Femur (tissue), 1 donor: ENCODE measurements around the gene SPDYE16.
A peak's percentile ranks its signal among the peaks of the same experiment; 100 is the strongest.
"Not testable (repeated sequence)": the region's sequence is repeated elsewhere in the genome, so short reads cannot be mapped to it uniquely, and the experiment has no call there.

ENCODE experiments used
- DNase-seq: peaks from one replicate; pipeline ENCODE4 v3.0.0-alpha.2; 2017

SPDYE16 gene, protein sequence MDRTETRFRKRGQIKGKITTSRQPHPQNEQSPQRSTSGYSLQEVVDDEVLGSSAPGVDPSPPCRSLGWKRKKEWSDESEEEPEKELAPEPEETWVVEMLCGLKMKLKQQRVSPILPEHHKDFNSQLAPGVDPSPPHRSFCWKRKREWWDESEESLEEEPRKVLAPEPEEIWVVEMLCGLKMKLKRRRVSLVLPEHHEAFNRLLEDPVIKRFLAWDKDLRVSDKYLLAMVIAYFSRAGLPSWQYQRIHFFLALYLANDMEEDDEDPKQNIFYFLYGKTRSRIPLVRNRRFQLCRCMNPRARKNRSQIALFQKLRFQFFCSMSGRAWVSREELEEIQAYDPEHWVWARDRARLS

DNA sequence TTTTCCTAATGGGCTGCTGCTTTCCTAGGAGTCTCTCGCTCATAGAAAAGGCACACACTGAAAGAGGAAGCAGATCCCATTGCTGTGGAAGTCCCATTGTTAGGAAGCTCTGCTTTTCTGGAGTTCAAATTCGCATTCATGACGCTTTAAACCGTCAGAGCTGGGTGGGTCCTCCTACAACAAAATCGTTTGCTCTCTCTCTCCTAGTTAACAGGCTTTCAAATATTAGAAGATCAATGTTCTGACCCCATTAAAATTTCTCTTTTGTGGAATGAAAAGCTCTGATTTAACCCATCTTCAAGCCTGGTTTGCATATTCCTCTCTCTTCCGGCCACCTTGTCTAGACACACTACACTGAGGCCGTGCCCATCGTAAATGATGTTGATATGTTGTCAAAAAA lies at the start of gene SPDYE16:
Gene SPDYE16, minus strand, starts transcription at position 101 of the 400 bp plus-strand sequence. CDS start 1,838 bp downstream, outside the sequence.
- DNase-seq, result not testable (repeated sequence)

DNA sequence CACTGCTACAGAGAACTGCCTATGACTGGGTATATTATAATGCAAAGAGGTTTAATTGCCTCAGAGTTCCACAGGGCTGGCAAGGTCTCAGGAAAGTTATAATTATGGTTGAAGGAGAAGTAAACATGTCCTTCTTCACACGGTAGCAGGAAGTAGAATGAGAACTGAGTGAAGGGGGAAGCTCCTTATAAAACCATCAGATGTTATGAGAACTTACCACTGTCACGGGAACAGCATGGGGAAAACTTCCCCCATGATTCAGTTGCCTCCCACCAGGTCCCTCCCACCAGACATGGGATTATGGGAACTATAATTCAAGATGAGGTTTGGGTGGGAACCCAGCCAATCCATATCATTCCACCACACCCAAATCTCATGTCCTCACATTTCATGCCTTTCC lies 49.6 kb upstream of the SPDYE16 start:
- DNase-seq, result not testable (repeated sequence)

DNA sequence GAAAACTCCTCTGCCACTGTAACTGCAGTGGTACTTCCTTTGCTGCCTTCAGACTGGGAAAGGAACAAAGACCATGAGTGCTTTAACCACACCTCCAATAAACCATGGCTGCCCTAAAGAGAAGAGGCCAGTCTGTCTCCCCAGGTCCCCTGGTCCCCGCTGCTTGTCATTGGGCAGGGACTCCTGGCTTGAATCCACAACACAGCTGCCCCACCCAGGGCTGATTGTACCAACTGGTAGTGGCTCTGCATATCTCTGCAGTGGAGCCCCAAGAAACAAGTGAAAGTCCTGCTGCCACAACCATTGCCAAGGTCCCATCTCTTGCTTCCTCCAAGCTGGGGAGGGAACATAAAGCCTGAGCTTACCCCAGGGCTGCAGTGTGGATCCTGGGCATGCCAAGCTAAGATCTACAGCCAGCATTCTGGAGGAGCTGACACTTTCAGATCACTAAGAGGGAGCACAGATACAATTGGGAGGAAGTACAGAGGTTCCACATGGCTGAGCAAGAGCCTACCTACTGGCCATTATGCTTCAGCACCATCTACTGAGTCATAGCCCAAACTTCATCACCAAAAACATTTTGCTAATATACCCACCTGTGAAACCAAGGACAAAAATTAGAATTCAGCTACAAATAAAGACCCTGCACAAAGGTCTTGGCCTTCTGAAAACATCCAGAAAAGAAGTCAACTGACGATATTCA lies 48.7 kb upstream of the SPDYE16 start:
- not testable (repeated sequence) for DNase-seq

DNA sequence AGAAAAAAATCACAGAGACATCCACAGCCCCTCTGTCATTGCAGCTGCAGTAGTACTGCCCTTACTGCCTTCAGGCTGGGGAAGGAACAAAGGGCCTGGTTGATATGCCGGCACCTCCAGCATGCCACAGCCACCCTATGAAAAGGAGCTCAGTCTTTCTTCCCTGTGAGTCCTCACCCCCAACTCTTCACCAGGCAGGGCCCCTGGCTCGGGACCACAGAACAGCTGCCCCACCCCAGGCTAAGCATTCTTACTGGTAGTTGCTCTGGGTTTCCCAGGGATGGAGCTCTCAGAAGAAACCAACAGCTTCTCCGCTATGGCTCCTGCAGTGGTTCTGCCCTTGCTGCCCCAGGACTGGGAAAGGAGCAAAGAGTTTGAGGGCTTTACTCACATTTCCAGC lies 47.9 kb upstream of the SPDYE16 start:
- DNase-seq, result not testable (repeated sequence)

DNA sequence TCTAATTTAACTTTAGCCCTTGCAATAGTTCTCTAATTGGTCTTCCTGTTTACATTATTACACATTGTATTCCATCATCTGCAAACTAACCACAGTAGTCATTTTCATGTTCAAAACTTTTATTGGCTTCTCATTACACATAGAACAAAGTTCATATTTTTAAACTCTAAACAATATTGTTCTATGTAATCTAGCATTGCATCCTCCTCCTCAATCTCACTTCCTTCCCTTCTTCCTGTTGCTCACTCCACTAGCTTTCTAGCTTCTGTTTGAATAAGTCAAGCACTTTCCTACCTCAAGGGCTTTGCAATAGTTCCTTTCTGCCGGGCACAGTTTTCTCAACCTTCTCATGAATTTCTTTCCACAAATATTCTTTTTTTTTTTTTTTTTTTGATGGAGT lies 45.5 kb upstream of the SPDYE16 start:
- DNase-seq, result not testable (repeated sequence)

DNA sequence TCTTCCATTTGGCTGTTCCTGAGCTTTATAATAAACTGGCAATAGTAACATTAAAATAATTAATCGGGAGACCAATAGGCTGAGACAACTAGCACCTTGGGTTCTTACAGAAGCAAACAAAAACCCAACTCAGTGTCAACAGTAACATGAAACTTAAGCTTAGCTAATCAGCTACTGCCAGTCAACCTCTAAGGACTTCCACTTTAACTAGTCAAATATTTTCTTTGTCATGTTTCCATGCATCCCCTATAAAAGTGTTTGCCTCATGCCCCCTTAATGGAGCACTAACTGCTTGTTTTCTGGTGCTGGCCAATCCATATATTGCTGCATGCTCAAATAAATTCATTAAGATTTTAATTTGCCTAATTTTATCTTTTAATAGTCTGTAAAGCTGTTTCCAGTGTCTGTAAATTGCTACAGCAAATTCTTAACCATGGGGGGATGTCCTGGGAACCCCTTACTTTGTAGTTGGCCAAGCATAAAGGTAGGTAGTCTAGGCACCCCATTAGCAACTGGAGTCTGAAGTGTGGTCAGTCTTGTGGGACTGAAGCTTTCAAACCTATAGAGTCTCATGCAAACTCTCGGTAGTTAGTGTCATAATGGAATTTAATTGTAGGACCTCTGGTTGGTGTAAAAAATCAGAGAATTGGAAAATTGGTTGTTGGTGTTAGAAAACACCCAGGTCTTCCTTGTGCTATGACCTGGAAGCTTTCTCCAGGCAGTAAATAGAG lies 43.7 kb upstream of the SPDYE16 start:
- not testable (repeated sequence) for DNase-seq

DNA sequence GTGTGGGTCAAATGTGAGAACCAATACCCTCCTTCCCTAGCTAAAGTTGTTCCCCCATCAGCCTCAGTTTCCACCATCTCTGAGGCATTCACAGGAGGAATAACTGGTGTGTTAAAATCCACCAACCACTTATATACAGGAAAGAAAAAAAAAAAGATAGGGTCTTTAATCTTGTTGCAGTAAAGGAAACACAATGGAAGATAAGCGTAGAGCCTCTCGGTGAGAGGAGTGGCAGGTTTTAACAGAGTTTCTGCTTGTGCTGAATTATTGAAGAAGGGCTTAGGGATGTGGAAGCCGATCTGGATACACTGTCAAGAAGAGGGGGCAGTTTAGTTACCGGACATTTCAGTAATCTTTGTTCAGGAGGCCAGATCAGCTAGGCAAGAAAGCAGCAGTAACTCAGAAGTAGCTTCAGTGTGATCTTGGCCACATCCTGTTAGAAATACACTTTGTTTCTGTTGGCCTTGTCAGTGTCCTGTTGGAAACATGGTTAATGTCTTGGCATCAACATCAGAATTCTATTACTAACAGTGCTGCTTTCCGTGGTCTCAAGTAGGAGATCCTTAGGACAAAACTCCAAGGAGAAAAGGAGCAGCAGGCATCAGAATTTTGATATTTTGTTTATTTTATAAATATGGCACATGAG lies 40.7 kb upstream of the SPDYE16 start:
- peak; percentile 37 for DNase-seq

DNA sequence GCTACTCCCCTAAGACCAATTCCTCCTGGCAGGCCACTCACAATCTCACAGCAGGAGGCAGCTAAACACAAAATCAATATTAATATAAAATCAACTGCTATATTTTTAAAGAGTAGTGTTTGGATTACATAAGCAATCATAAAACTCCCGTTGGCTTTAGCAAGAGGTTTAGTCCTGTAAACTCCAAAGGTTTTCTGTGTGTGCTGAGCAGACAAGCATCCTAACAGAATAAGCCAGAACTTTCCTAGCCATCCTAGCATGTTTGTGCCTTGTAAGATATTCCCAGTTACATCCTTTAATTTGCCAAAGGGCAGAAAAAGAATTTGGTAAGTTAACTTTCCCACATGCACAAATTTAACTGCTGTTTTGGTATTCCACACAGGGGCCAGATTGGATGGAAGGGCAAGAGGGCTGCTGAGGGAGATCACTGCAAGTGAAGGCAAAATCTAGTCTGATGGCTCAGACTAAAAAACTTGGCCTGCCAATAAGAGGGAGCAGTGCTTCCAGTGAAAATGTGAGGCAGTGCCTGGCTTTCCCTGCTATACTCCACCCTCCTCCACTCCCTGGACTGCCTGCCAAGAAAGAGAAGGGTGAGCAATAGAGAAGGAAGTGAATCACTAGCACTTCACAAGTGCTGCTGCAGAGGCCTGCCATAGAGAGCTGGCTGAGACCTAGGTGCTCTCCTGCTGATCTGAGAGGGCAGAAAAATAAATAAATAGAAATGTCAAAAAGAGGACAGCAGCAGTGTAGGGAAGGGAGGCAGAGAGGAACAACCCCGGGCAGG lies 39.9 kb upstream of the SPDYE16 start:
- DNase-seq, result peak; percentile 84

DNA sequence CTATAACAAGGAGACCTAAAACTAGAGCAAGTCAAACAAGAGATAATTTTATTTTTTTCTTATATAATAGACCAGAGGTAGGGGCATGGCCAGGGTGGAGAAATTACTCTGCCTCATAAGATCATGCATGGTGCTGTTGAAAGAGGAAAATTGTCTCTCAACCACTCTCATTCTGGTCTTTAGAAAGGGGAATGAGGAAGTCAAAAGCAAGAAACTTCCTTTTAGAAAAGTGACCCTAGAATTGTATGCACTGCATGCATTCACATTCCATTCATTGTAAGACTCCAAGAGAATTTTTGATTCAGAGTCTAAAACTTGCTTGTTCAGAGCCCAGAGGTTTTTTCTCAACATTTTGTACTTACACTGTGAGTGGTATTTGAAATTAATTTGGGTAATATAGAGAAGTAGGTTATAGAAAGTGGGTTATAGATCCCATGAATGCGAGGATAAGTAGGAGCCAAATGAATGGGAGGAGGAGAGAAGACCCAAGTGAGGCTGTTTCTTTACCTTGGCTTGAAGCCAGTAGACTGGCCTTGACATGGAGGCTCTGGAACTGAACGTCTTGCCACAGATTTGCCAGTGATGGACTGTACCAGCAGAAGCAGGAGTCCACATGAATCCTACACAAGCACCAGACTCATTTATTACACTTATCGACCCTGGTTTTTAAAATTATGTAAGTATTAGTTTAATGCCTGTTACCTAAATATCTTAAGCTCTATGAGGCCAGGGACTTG lies 33.0 kb upstream of the SPDYE16 start:
- DNase-seq, result not testable (repeated sequence)

DNA sequence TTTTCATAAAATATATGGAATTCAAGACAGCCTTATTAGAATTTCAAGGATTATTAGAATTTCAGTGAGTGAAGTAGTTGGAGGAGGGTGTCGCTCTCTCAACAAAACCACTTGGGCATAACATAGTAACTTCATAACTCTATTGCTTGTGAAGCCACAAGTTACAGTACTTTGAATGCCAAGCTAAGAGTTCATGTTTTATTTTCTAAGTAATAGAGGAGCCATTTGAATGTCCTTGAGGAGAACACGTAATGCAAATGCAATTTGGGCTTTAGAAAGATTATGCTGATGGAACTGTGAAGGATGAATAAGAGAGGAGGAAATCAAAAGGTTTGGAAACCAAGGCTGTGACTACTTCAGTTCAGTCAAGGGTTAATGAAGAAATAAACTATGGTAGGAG lies 32.3 kb upstream of the SPDYE16 start:
- not testable (repeated sequence) for DNase-seq

DNA sequence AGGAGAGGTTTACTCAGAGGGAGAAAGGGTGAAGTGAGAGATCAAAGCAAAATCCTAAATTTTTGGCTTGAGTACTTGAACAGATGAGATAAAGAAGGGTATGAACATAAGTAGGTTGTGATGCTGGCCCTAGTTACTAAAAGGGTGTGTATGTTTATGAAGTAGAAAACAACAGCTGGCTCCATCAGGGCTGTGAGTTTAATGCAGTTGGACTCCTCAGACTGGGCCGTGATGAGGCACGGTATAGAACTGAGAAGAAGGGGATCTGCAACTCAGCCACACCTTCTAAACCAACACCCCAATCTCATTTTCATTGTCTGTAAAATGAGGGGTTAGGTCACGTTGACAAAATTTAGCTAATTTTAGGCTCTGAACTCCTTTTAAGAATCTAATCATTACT lies 29.2 kb upstream of the SPDYE16 start:
- DNase-seq, result not testable (repeated sequence)

DNA sequence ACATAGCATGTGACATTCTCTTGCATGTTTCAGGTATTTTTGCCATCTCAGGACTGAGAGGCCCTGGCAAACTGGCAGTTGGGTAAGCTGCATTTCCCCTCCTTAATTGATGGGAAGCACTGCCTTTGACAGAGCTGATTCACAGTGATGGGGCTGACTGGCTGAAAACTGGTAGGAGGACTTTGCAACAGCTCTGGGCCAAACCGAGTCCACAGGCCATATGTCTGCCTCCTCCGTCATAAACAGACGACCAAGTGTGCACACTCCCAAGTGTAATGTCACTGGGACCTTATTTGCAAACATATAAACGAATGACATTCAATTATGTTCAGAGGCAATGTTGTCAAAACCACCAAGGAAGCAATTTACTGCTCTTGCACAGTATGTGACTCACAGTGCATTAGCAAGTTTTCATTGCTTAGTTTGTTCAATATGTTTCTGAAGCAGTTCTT lies 27.3 kb upstream of the SPDYE16 start:
- DNase-seq, result not testable (repeated sequence)

DNA sequence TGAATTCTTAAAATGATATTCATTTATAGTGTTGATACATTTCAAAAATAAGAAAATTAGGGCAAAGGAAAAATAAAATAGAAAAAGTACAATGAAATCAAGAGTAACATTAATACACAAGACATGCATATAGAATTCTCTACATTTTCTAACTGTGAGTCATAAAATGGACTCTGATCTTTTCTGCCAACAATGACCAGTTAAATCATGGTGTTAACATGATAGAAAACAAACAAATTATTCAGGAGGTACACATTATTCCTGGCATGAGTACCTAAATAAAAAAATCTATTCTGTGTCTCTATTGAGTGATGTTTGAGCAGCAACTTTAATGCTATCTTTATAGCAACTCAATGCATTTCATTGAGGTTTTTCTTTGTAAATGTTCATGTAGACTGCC lies 25.6 kb upstream of the SPDYE16 start:
- DNase-seq, result not testable (repeated sequence)

DNA sequence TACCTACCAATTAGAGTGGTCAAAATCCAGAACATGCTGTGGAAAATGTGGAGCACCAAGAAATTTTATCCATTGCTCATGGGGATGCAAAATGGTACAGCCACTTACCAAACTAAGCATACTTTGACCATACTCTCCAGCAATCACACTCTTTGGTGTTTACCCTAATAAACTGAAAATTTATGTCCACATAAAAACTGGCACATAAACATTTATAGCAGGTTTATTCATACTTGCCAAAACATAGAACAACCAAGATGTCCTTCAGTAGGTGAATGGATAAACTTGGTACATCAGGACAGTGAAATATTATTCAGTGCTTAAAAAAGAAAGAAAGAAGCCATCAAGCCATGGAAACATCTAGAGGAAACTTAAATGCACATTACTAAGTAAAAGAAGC lies 24.7 kb upstream of the SPDYE16 start:
- not testable (repeated sequence) for DNase-seq

DNA sequence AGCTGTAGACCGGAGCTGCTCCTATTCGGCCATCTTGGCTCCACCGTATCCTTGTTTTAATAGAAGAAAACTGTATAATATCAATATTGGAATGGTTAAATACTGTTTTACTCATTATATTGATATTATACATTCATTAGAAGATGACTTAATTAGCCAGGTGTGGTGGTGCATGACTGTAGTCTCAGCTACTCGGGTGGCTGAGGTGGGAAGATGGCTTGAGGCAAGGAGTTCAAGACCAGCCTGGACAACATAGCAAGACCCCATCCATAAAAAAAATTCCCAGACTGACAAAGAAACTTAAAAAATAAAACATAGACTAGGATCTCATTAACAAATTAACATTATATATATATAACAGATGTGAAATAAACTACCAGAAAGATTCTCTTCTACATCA lies 24.2 kb upstream of the SPDYE16 start:
- not testable (repeated sequence) for DNase-seq

DNA sequence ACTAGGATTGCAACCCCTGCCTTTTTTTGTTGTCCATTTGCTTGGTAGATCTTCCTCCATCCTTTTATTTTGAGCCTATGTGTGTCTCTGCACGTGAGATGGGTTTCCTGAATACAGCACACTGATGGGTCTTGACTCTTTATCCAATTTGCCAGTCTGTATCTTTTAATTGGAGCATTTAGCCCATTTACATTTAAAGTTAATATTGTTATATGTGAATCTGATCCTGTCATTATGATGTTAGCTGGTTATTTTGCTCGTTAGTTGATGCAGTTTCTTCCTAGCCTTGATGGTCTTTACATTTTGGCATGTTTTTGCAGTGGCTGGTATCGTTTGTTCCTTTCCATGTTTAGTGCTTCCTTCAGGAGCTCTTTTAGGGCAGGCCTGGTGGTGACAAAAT lies 21.9 kb upstream of the SPDYE16 start:
- DNase-seq, result not testable (repeated sequence)

DNA sequence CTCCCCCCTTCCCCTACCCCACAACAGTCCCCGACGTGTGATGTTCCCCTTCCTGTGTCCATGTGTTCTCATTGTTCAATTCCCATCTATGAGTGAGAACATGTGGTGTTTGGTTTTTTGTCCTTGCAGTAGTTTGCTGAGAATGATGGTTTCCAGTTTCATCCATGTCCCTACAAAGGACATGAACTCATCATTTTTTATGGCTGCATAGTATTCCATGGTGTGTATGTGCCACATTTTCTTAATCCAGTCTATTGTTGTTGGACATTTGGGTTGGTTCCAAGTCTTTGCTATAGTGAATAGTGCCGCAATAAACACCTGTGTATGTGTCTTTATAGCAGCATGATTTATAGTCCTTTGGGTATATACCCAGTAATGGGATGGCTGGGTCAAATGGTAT lies 18.2 kb upstream of the SPDYE16 start:
- not testable (repeated sequence) for DNase-seq

DNA sequence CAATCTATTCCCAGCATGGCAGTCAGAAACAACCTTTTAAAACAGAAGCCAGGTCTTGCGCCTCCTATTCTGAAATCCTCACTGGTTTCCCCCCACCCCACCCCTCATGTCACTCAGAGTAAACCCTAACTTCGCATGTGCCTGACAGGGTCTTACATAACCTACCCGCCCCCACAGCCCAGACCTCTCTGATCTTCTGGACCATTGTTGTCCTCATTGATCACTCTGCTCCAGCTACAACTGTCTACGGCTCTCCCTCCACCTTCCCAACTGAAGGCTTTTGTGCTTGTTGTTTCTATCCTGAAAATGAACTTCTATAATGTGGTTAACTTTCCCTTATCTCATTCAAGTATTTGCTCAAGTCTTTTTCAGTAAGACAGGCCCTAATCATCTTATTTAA lies 17.1 kb upstream of the SPDYE16 start:
- not testable (repeated sequence) for DNase-seq

DNA sequence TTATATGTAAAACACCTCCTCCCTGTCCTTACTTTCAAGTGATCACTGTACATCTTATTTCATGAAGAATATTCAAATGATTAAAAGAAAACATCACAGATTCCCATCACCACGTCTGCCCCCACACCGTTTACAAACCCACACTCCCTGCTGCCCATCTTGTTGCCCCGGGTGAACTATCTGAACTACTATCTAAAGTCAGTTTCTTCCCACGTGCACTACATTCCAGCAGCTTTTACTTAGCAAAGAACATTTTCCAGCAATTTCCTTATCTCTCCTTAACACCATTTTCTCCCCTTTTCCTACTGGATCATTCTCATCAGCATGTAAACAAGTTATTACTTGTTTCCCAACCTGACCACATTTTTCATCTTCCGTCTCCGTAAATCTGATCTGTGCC lies 16.6 kb upstream of the SPDYE16 start:
- not testable (repeated sequence) for DNase-seq

DNA sequence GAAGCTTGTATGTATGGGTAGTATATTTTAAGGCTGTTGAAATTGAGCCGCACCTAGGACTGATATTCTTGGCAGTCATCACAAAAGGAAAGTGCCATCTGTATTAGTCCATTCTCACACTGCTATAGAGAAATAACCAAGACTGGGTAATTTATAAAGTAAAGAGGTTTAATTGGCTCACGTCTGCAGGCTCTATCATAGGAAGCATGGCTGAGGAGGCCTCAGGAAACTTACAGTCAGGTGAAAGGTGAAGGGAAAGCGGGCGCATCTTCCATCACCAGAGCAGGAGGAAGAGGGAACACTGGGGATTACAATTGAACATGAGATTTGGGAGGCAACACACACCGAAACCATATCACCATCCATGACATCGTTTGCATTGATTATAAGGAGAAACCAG lies 8.9 kb upstream of the SPDYE16 start:
- not testable (repeated sequence) for DNase-seq

DNA sequence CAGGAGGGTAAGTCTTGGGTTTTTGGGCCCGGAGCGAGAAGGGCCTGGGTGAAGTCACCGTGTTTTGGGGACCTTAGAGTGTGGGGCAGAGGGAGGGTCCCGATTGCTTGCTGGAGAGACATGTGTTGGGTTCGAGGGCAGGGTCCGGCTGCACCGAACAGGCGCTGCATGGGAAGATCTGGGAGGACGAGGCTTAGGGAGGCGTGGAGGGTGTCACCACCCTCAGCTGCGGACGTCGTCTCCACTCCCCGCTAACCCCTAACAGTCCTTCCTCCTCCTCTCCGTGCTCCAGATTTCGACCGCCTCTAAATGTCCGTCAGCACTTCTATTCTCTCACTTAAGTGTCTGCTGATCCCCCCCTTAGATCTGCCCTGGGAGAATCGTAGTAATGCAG lies 6.8 kb upstream of the SPDYE16 start:
- DNase-seq, result not testable (repeated sequence)
